ENCODE measurements around the gene NKX2-8. TPM values are rescaled to one million over a fixed set of nuclear protein-coding genes. Genes with fewer than 3 reads are reported as not detected.
"Not testable (repeated sequence)": the region's sequence is repeated elsewhere in the genome, so short reads cannot be mapped to it uniquely, and the experiment has no call there.

The NKX2-8 gene
- total RNA-seq, 1 donor: not detected

- DNase-seq (ENCODE audit: low read depth): no peak
- no peak overlapping the region for H3K4me3 ChIP-seq (ENCODE audit: low read depth, low read length)
- no peak for TF ChIP-seq CTCF (IDR thresholded peaks at IDR 0.05; ENCODE audit: insufficient read depth, low read depth, low read length)
These were observed 26.2 kb downstream of the NKX2-8 start for GRCh38 chr14:36555998-36556743.

GRCh38 chr14:36553656-36554260, 28.7 kb downstream of the NKX2-8 start:
- TF ChIP-seq CTCF (IDR thresholded peaks at IDR 0.05; ENCODE audit: insufficient read depth, low read depth, low read length): peak; percentile 69
- DNase-seq (ENCODE audit: low read depth): peak; percentile 45
- no peak overlapping the region for H3K4me3 ChIP-seq (ENCODE audit: low read depth, low read length)

GRCh38 chr14:36550899-36551298, 31.5 kb downstream of the NKX2-8 start:
- DNase-seq (ENCODE audit: low read depth): no peak
- no peak for TF ChIP-seq CTCF (IDR thresholded peaks at IDR 0.05; ENCODE audit: insufficient read depth, low read depth, low read length)
- H3K4me3 ChIP-seq (ENCODE audit: low read depth, low read length): no peak overlapping the region

- DNase-seq (ENCODE audit: low read depth); H3K4me3 ChIP-seq (ENCODE audit: low read depth, low read length): not testable (repeated sequence)
These were observed 38.1 kb downstream of the NKX2-8 start for GRCh38 chr14:36544280-36544679.

GRCh38 chr14:36538051-36538450, 44.4 kb downstream of the NKX2-8 start:
- no peak for DNase-seq (ENCODE audit: low read depth)
- TF ChIP-seq CTCF (IDR thresholded peaks at IDR 0.05; ENCODE audit: insufficient read depth, low read depth, low read length): no peak

More at GRCh38 chr14:36538051-36538450, 44.4 kb downstream of the NKX2-8 start:
- no peak overlapping the region for H3K4me3 ChIP-seq (ENCODE audit: low read depth, low read length)

Other genes with a start within 250 kb of the NKX2-8 start
- gene NKX2-1, start 62.4 kb downstream of the NKX2-8 start, total RNA-seq: not detected in 2 replicates
- not detected in 2 replicates for gene PAX9, start 79.2 kb upstream of the NKX2-8 start, total RNA-seq